SJSA1 (cell line): Measurements from ENCODE around the gene IP6K3. TPM values are rescaled to one million over a fixed set of nuclear protein-coding genes. Genes with fewer than 3 reads are reported as not detected.

Experiments used
- DNase-seq, 2 experiments: peaks; one replicate each; pipeline ENCODE4 v3.0.0-alpha.2; 2015 to 2020; ENCODE audit warnings: low spot score in 2 of 2, low read depth in 1 of 2
- H3K27ac ChIP-seq: fragments of 250-450 bp; sonication (Bioruptor Pico); 2 replicates; pipeline ENCODE4 v1.5.1; 2020; ENCODE audit warnings: mild to moderate bottlenecking, moderate library complexity
- H3K27me3 ChIP-seq: fragments of 250-450 bp; sonication (Bioruptor Pico); replicated peaks from 2 replicates; pipeline ENCODE4 v1.5.1; 2020; ENCODE audit warnings: mild to moderate bottlenecking, moderate library complexity
- H3K36me3 ChIP-seq: fragments of 250-450 bp; sonication (Bioruptor Pico); 2 replicates; pipeline ENCODE4 v1.5.1; 2020; ENCODE audit warnings: mild to moderate bottlenecking
- H3K4me1 ChIP-seq: fragments of 250-450 bp; sonication (Bioruptor Pico); replicated peaks from 2 replicates; pipeline ENCODE4 v1.6.1; 2021; ENCODE audit warnings: mild to moderate bottlenecking
- H3K4me3 ChIP-seq: fragments of 250-450 bp; sonication (Bioruptor Pico); 2 replicates; pipeline ENCODE4 v1.5.1; 2020; ENCODE audit warnings: mild to moderate bottlenecking
- H3K9me3 ChIP-seq: fragments of 250-450 bp; sonication (Bioruptor Pico); replicated peaks from 2 replicates; pipeline ENCODE4 v1.5.1; 2020; ENCODE audit warnings: mild to moderate bottlenecking
- total RNA-seq: library from RNA; depleted of rRNA; stranded (reverse); fragments of >200 nt; shearing (Covaris generic); gene quantifications from 2 replicates; pipeline ENCODE4 v1.2.3, GENCODE V29; 2014; rRNA removed

Gene IP6K3
- total RNA-seq: 5.2 and 5.3 TPM in 2 replicates

GRCh38 chr6:33746651-33747100, at the start of gene IP6K3:
Gene IP6K3 (minus strand): TSS chr6:33746905. CDS start chr6:33735476, 11,429 bp downstream.
- DNase-seq: peak in 1 of 2 experiments; percentile 55
- H3K27ac ChIP-seq: peak within 1 kb of the TSS; percentile 53
- no peaks in the 10 kb centered on the region for H3K27me3 ChIP-seq
- peak within 1 kb of the TSS; percentile 35 for H3K4me3 ChIP-seq
- no peaks in the 10 kb centered on the region for H3K9me3 ChIP-seq
- H3K4me1 ChIP-seq: peaks cover 35% of the 10 kb centered on the region
- H3K36me3 ChIP-seq: no peaks in the 10 kb centered on the region; the same call in 1 of the 2 replicates

GRCh38 chr6:33794910-33795623, 48.4 kb upstream of the IP6K3 start:
- Histone ChIP-seq H3K27ac (no peak overlapping the region), H3K36me3 (no peaks in the 10 kb centered on the region), H3K4me3 (no peak overlapping the region), H3K9me3 (no peaks in the 10 kb centered on the region), H3K4me1 (peaks cover 4% of the 10 kb centered on the region; the same call in 1 of the 2 replicates), H3K27me3 (no peaks in the 10 kb centered on the region)
- DNase-seq: no peak

- no peak overlapping the region for H3K4me3 ChIP-seq
- peaks cover 17% of the 10 kb centered on the region for H3K4me1 ChIP-seq
- no peak for DNase-seq
- no peaks in the 10 kb centered on the region for H3K9me3 ChIP-seq
- peaks cover 10% of the 10 kb centered on the region for H3K36me3 ChIP-seq
- no peak overlapping the region for H3K27ac ChIP-seq
- H3K27me3 ChIP-seq: no peaks in the 10 kb centered on the region
Measured at GRCh38 chr6:33792981-33793380, 46.3 kb upstream of the IP6K3 start.

GRCh38 chr6:33791620-33792019, 44.9 kb upstream of the IP6K3 start:
- Histone ChIP-seq H3K9me3 (no peaks in the 10 kb centered on the region), H3K4me1 (peaks cover 30% of the 10 kb centered on the region), H3K27ac (no peak overlapping the region), H3K27me3 (no peaks in the 10 kb centered on the region), H3K36me3 (peaks cover 23% of the 10 kb centered on the region), H3K4me3 (no peak overlapping the region)
- no peak for DNase-seq

GRCh38 chr6:33790910-33791309, 44.2 kb upstream of the IP6K3 start:
- no peak overlapping the region for H3K27ac ChIP-seq
- peaks cover 37% of the 10 kb centered on the region for H3K4me1 ChIP-seq
- no peak overlapping the region for H3K4me3 ChIP-seq
- H3K27me3 ChIP-seq: no peaks in the 10 kb centered on the region
- peaks cover 28% of the 10 kb centered on the region for H3K36me3 ChIP-seq
- H3K9me3 ChIP-seq: no peaks in the 10 kb centered on the region
- no peak for DNase-seq

- Histone ChIP-seq H3K36me3 (peaks cover 33% of the 10 kb centered on the region), H3K4me3 (no peak overlapping the region), H3K27me3 (no peaks in the 10 kb centered on the region), H3K4me1 (peaks cover 43% of the 10 kb centered on the region), H3K27ac (no peak overlapping the region), H3K9me3 (no peaks in the 10 kb centered on the region)
- no peak for DNase-seq
Measured at GRCh38 chr6:33790379-33790778, 43.7 kb upstream of the IP6K3 start.

- no peak for DNase-seq
- H3K27ac ChIP-seq: 0 out of 2 replicates have a peak overlapping the region, but pooled peaks have one; percentile 4
Measured at GRCh38 chr6:33789550-33789895, 42.8 kb upstream of the IP6K3 start.

GRCh38 chr6:33788694-33789549, 42.2 kb upstream of the IP6K3 start, which contains the start of gene LEMD2:
Gene LEMD2 (minus strand): TSS chr6:33789130. CDS start chr6:33789116, 14 bp downstream.
- DNase-seq: peak; percentile 94 to 95
- Histone ChIP-seq H3K4me1 (peaks cover 43% of the 10 kb centered on the region), H3K27me3 (no peaks in the 10 kb centered on the region), H3K4me3 (peak within 1 kb of the TSS; percentile 77), H3K36me3 (peaks cover 45% of the 10 kb centered on the region), H3K27ac (peak within 1 kb of the TSS; percentile 83), H3K9me3 (no peaks in the 10 kb centered on the region)

More at GRCh38 chr6:33789550-33789895, 42.8 kb upstream of the IP6K3 start:
- peaks cover 43% of the 10 kb centered on the region for H3K4me1 ChIP-seq
- H3K27me3 ChIP-seq: no peaks in the 10 kb centered on the region
- peaks cover 42% of the 10 kb centered on the region for H3K36me3 ChIP-seq
- peak overlapping the region; percentile 77 for H3K4me3 ChIP-seq
- H3K9me3 ChIP-seq: no peaks in the 10 kb centered on the region

GRCh38 chr6:33787954-33788693, 41.4 kb upstream of the IP6K3 start:
- no peaks in the 10 kb centered on the region for H3K27me3 ChIP-seq
- DNase-seq: peak; percentile 84
- H3K27ac ChIP-seq: peak overlapping the region; percentile 83

GRCh38 chr6:33787346-33787953, 40.7 kb upstream of the IP6K3 start:
- H3K9me3 ChIP-seq: no peaks in the 10 kb centered on the region
- peak in 1 of 2 experiments; percentile 25 for DNase-seq
- peaks cover 54% of the 10 kb centered on the region for H3K4me1 ChIP-seq
- H3K27me3 ChIP-seq: no peaks in the 10 kb centered on the region
- peak overlapping the region; percentile 77 for H3K4me3 ChIP-seq
- peak overlapping the region; percentile 83 for H3K27ac ChIP-seq
- peaks cover 60% of the 10 kb centered on the region for H3K36me3 ChIP-seq

More at GRCh38 chr6:33787954-33788693, 41.4 kb upstream of the IP6K3 start:
- H3K36me3 ChIP-seq: peaks cover 53% of the 10 kb centered on the region
- H3K9me3 ChIP-seq: no peaks in the 10 kb centered on the region
- H3K4me3 ChIP-seq: peak overlapping the region; percentile 77
- H3K4me1 ChIP-seq: peaks cover 48% of the 10 kb centered on the region

- peaks cover 62% of the 10 kb centered on the region for H3K4me1 ChIP-seq
- H3K27ac ChIP-seq: peak overlapping the region; percentile 83
- no peak overlapping the region for H3K4me3 ChIP-seq
- DNase-seq: no peak
- no peaks in the 10 kb centered on the region for H3K27me3 ChIP-seq
- no peaks in the 10 kb centered on the region for H3K9me3 ChIP-seq
- H3K36me3 ChIP-seq: peaks cover 67% of the 10 kb centered on the region
Measured at GRCh38 chr6:33786736-33787135, 40.0 kb upstream of the IP6K3 start.

- Histone ChIP-seq H3K4me3 (no peak overlapping the region), H3K27me3 (no peaks in the 10 kb centered on the region), H3K9me3 (no peaks in the 10 kb centered on the region), H3K36me3 (peaks cover 68% of the 10 kb centered on the region), H3K27ac (peak overlapping the region; percentile 21), H3K4me1 (peaks cover 71% of the 10 kb centered on the region)
- DNase-seq: peak in 1 of 2 experiments; percentile 31
Measured at GRCh38 chr6:33785778-33786177, 39.1 kb upstream of the IP6K3 start.

GRCh38 chr6:33784787-33785186, 38.1 kb upstream of the IP6K3 start:
- H3K36me3 ChIP-seq: peaks cover 78% of the 10 kb centered on the region
- no peak overlapping the region for H3K4me3 ChIP-seq
- H3K4me1 ChIP-seq: peaks cover 80% of the 10 kb centered on the region
- H3K9me3 ChIP-seq: no peaks in the 10 kb centered on the region
- H3K27ac ChIP-seq: no peak overlapping the region
- no peak for DNase-seq
- no peaks in the 10 kb centered on the region for H3K27me3 ChIP-seq
